ENCODE data around the gene ZRSR2. TPM values are rescaled to one million over a fixed set of nuclear protein-coding genes. Genes with fewer than 3 reads are reported as not detected.
A peak's percentile ranks its signal among the peaks of the same experiment; 100 is the strongest.

ZRSR2 gene
- polyA plus RNA-seq, 2 of the 4 experiments (the other 2 are of a cell fraction): 10.5 to 12.0 TPM

- no peak for TF ChIP-seq CBX2 (IDR thresholded peaks at IDR 0.05; ENCODE audit: borderline replicate concordance, low read depth)
These were observed 24.6 kb downstream of the ZRSR2 start (continued) for GRCh38 chrX:15814771-15815365.

GRCh38 chrX:15815779-15816437 is 25.6 kb downstream of the ZRSR2 start:
- FAIRE-seq: peak; percentile 46
- Histone ChIP-seq H3K9me3 (no peaks in the 10 kb centered on the region), H3K4me2 (no peak overlapping the region), H3K4me3 (no peak overlapping the region), H3K4me1 (no peaks in the 10 kb centered on the region), H3K27ac (no peak overlapping the region)
- ChIA-PET CTCF (interaction anchor here (0.8 to 2.0 kb wide), 4 partner anchors 9 to 56 kb away, joined by 3 to 8 read pairs (median 4); no protein-coding TSS in a partner anchor), POLR2A (interaction anchor here (0.6 kb wide), 1 partner anchor 855 kb away, joined by 7 read pairs; no protein-coding TSS in a partner anchor)
- WGBS (ENCODE audit: missing lambda C conversion rate): 70% methylated on average over 10 of the region's 10 CpGs
- peak; percentile 84 to 86; a peak in 5 of 6 replicates for ATAC-seq
- DNase-seq (ENCODE audit: low read depth in 1 of 2, low spot score in 1 of 2): peak; percentile 19 to 44
- TF ChIP-seq POLR2A (IDR thresholded peaks at IDR 0.05; ENCODE audit: low read length) (no peak), SMC3 (IDR thresholded peaks at IDR 0.05) (0 out of 3 replicates have a peak, but pooled peaks have one; percentile 7), FOSB (CRISPR knock-in tag; IDR thresholded peaks at IDR 0.05) (no peak), RAD21 (conservative IDR thresholded peaks at IDR 0.05 in 1 of 2, IDR thresholded peaks at IDR 0.05 in 1 of 2) (peak; percentile 24 to 41; a peak in 3 of 5 replicates)

- Histone ChIP-seq H3K9me3 (no peaks in the 10 kb centered on the region), H3K4me1 (no peaks in the 10 kb centered on the region), H3K27ac (no peak overlapping the region), H3K4me2 (no peak overlapping the region), H3K4me3 (no peak overlapping the region)
- ChIA-PET POLR2A (interaction anchor here (0.6 kb wide), 1 partner anchor 855 kb away, joined by 7 read pairs; no protein-coding TSS in a partner anchor), CTCF (interaction anchor here (0.8 to 2.0 kb wide), 4 partner anchors 9 to 56 kb away, joined by 3 to 8 read pairs (median 4); no protein-coding TSS in a partner anchor)
- no peak for FAIRE-seq
- no peak for TF ChIP-seq KDM5A (IDR thresholded peaks at IDR 0.05)
- no peak for DNase-seq (ENCODE audit: low read depth in 1 of 2, low spot score in 1 of 2)
- no peak for ATAC-seq
- WGBS (ENCODE audit: missing lambda C conversion rate): 26% methylated on average over 1 of the region's 1 CpG
These were observed 26.1 kb downstream of the ZRSR2 start for GRCh38 chrX:15816438-15816809.

- H3K4me1 ChIP-seq: no peaks in the 10 kb centered on the region
- no peaks in the 10 kb centered on the region for H3K9me3 ChIP-seq
- H3K4me2 ChIP-seq: no peak overlapping the region
- FAIRE-seq: no peak
- H3K27ac ChIP-seq: no peak overlapping the region
- no peak for DNase-seq (ENCODE audit: low read depth in 1 of 2, low spot score in 1 of 2)
- 78% methylated on average over 4 of the region's 4 CpGs for WGBS (ENCODE audit: missing lambda C conversion rate)
- CTCF ChIA-PET: interaction anchor here (1.3 to 1.7 kb wide), 2 partner anchors 12 to 57 kb away, joined by 4 to 5 read pairs; no protein-coding TSS in a partner anchor
- POLR2A ChIA-PET: no interaction called here
- no peak for ATAC-seq
- no peak overlapping the region for H3K4me3 ChIP-seq
- no peak for TF ChIP-seq NPAS2 (CRISPR knock-in tag; IDR thresholded peaks at IDR 0.05; ENCODE audit: borderline replicate concordance)
These were observed 26.6 kb downstream of the ZRSR2 start for GRCh38 chrX:15816886-15817285.

GRCh38 chrX:15820106-15821073 is 30.1 kb downstream of the ZRSR2 start:
- DNase-seq (ENCODE audit: low read depth in 1 of 2, low spot score in 1 of 2) (no peak), ATAC-seq (no peak), FAIRE-seq (no peak)
- CTCF ChIA-PET: no interaction called here
- Histone ChIP-seq H3K4me2 (no peak overlapping the region), H3K9me3 (no peaks in the 10 kb centered on the region), H3K4me1 (no peaks in the 10 kb centered on the region), H3K4me3 (no peak overlapping the region), H3K27ac (no peak overlapping the region)
- no peak for TF ChIP-seq CBX8 (IDR thresholded peaks at IDR 0.05)
- TF ChIP-seq NR3C1 (IDR thresholded peaks at IDR 0.05): no peak
- no peak for TF ChIP-seq CHD4 (IDR thresholded peaks at IDR 0.05; ENCODE audit: borderline replicate concordance)
- TF ChIP-seq HOXA7 (CRISPR knock-in tag; IDR thresholded peaks at IDR 0.05): no peak
- TF ChIP-seq JUN (IDR thresholded peaks at IDR 0.05): no peak
- TF ChIP-seq HDAC2 (IDR thresholded peaks at IDR 0.05): no peak
- no peak for TF ChIP-seq SMC3 (IDR thresholded peaks at IDR 0.05)
- no peak for TF ChIP-seq NFE2L2 (conservative IDR thresholded peaks at IDR 0.05; ENCODE audit: low read length)
- no peak for TF ChIP-seq ZFP36 (IDR thresholded peaks at IDR 0.05; ENCODE audit: borderline replicate concordance, partially characterized antibody)
- no peak for TF ChIP-seq CHD2 (IDR thresholded peaks at IDR 0.05; ENCODE audit: low read length, partially characterized antibody)
- no peak for TF ChIP-seq ZC3H11A (IDR thresholded peaks at IDR 0.05)
- 84% methylated on average over 14 of the region's 14 CpGs for WGBS (ENCODE audit: missing lambda C conversion rate)
- POLR2A ChIA-PET: interaction anchor here (0.6 kb wide), 1 partner anchor 91 kb away, joined by 3 read pairs; no protein-coding TSS in a partner anchor
